Left lung (tissue), 10 donors: ENCODE data around the gene TOR1AIP2. TPM values are rescaled to one million over a fixed set of nuclear protein-coding genes. Genes with fewer than 3 reads are reported as not detected.

Experiments
- ATAC-seq: fragments of 200-7000 bp; cut with Tn5 transposase; one replicate; pipeline ENCODE4 v1.9.1; 2020; ENCODE audit warnings: moderate library complexity
- DNase-seq, 4 donors: peaks; one replicate each; pipeline ENCODE4 v3.0.0-alpha.2; 2013 to 2020
- H3K27ac ChIP-seq, 2 donors: fragments of 200-600 bp; sonication (generic) in 1 of 2; one replicate each; pipeline versions ENCODE4 v1.5.0 to v1.8.0; 2020 to 2021
- H3K27me3 ChIP-seq, 2 donors: fragments of 200-600 bp; sonication (generic) in 1 of 2; one replicate each; pipeline versions ENCODE4 v1.5.0 to v1.8.0; 2020 to 2021
- H3K36me3 ChIP-seq, 2 donors: fragments of 200-600 bp; sonication (generic) in 1 of 2; one replicate each; pipeline versions ENCODE4 v1.5.0 to v1.8.0; 2020 to 2021
- H3K4me1 ChIP-seq, 2 donors: fragments of 200-600 bp; one replicate each; pipeline ENCODE4 v1.8.0; 2021
- H3K4me3 ChIP-seq, 2 donors: fragments of 200-600 bp; sonication (generic) in 1 of 2; one replicate each; pipeline versions ENCODE4 v1.5.0 to v1.8.0; 2020 to 2021; ENCODE audit warnings: mild to moderate bottlenecking in 1 of 2
- H3K9me3 ChIP-seq, 2 donors: fragments of 200-600 bp; sonication (generic) in 1 of 2; one replicate each; pipeline versions ENCODE4 v1.5.0 to v1.8.0; 2020 to 2021
- CTCF ChIP-seq, 2 donors: fragments of 200-600 bp; sonication (generic) in 1 of 2; IDR thresholded peaks; one replicate each; pipeline versions ENCODE4 v1.5.0 to v1.8.0; 2021; ENCODE audit warnings: antibody characterized with exemption in 2 of 2
- intact Hi-C, 2 donors: fragments of 100-400 bp; cut with DNase I; formaldehyde crosslinking; loops; one replicate each; pipeline versions ENCODE4 v1.11.2 to v1.14.2; 2022
- polyA plus RNA-seq, 6 donors: library from polyadenylated mRNA; unstranded; fragments of 120-200 nt; gene quantifications; one replicate each; pipeline ENCODE4 v1.2.1, GENCODE V29; 2013; ENCODE audit not compliant: insufficient read length in 6 of 6
- total RNA-seq, 2 donors: library from RNA; stranded (reverse); fragmentation: NEBNext Ultra II Directional; extraction: Animal tissue kit (Norgen Biotek cat#: 25700); gene quantifications; one replicate each; pipeline ENCODE4 v1.2.1, GENCODE V29; 2021
- donor health status: DM: no; HTN: yes; CAD: no.
- donor health status: DM: no; HTN: no; CAD: no.

The TOR1AIP2 gene
- total and polyA plus RNA-seq, 8 donors: 34.8 to 109 (median 38.6) TPM

GRCh38 chr1:179823693-179824092, 53.9 kb downstream of the TOR1AIP2 start:
- no peak for ATAC-seq
- no peaks in the 10 kb centered on the region for H3K9me3 ChIP-seq
- H3K4me3 ChIP-seq: no peak overlapping the region
- no peaks in the 10 kb centered on the region for H3K4me1 ChIP-seq
- no peaks in the 10 kb centered on the region for H3K36me3 ChIP-seq
- H3K27me3 ChIP-seq: no peaks in the 10 kb centered on the region
- no peak overlapping the region for H3K27ac ChIP-seq
- intact Hi-C loops: no loop called here
- no peak for DNase-seq
- no peak for TF ChIP-seq CTCF (IDR thresholded peaks at IDR 0.05)

- no peaks in the 10 kb centered on the region for H3K36me3 ChIP-seq
- no peak overlapping the region for H3K4me3 ChIP-seq
- no peak for TF ChIP-seq CTCF (IDR thresholded peaks at IDR 0.05)
- intact Hi-C loops: no loop called here
- H3K27ac ChIP-seq: no peak overlapping the region
- no peak for ATAC-seq
- no peaks in the 10 kb centered on the region for H3K9me3 ChIP-seq
- H3K27me3 ChIP-seq: no peaks in the 10 kb centered on the region
- DNase-seq: no peak
- no peaks in the 10 kb centered on the region for H3K4me1 ChIP-seq
Observed at GRCh38 chr1:179822065-179822464, 55.5 kb downstream of the TOR1AIP2 start.

GRCh38 chr1:179821524-179821923, 56.1 kb downstream of the TOR1AIP2 start:
- H3K4me1 ChIP-seq: peaks cover 0 to 2% of the 10 kb centered on the region in 2 donors
- ATAC-seq (no peak), DNase-seq (no peak)
- TF ChIP-seq CTCF (IDR thresholded peaks at IDR 0.05): no peak
- no peaks in the 10 kb centered on the region for H3K27me3 ChIP-seq
- intact Hi-C loops: no loop called here
- no peak overlapping the region for H3K27ac ChIP-seq
- no peak overlapping the region for H3K4me3 ChIP-seq
- no peaks in the 10 kb centered on the region for H3K36me3 ChIP-seq
- H3K9me3 ChIP-seq: no peaks in the 10 kb centered on the region

- DNase-seq (no peak), ATAC-seq (no peak)
- H3K4me3 ChIP-seq: no peak overlapping the region
- no peaks in the 10 kb centered on the region for H3K27me3 ChIP-seq
- H3K4me1 ChIP-seq: peaks cover 4 to 9% of the 10 kb centered on the region in 2 donors
- H3K27ac ChIP-seq: no peak overlapping the region
- no peaks in the 10 kb centered on the region for H3K36me3 ChIP-seq
- intact Hi-C loops: no loop called here
- no peak for TF ChIP-seq CTCF (IDR thresholded peaks at IDR 0.05)
- no peaks in the 10 kb centered on the region for H3K9me3 ChIP-seq
Observed at GRCh38 chr1:179820226-179820970, 57.2 kb downstream of the TOR1AIP2 start.

GRCh38 chr1:179818743-179819173, 58.8 kb downstream of the TOR1AIP2 start:
- Histone ChIP-seq H3K36me3 (no peaks in the 10 kb centered on the region), H3K9me3 (no peaks in the 10 kb centered on the region), H3K27ac (no peak overlapping the region), H3K27me3 (no peaks in the 10 kb centered on the region), H3K4me3 (no peak overlapping the region), H3K4me1 (peaks cover 11 to 21% of the 10 kb centered on the region in 2 donors)
- DNase-seq: no peak
- ATAC-seq: no peak
- no peak for TF ChIP-seq CTCF (IDR thresholded peaks at IDR 0.05)
- intact Hi-C loops: no loop called here
